T-helper 2 cell (primary cell): Measurements from ENCODE around the gene ZNHIT6.

Experiments
- DNase-seq, 5 experiments: peaks; one replicate each; pipeline versions ENCODE4 v3.0.0 to v3.0.0-alpha.2; 2012 to 2022
- total RNA-seq, 2 donors: gene quantifications; one replicate each; lab custom pipeline; 2026; lab: John Stamatoyannopoulos, UW

The ZNHIT6 gene, protein sequence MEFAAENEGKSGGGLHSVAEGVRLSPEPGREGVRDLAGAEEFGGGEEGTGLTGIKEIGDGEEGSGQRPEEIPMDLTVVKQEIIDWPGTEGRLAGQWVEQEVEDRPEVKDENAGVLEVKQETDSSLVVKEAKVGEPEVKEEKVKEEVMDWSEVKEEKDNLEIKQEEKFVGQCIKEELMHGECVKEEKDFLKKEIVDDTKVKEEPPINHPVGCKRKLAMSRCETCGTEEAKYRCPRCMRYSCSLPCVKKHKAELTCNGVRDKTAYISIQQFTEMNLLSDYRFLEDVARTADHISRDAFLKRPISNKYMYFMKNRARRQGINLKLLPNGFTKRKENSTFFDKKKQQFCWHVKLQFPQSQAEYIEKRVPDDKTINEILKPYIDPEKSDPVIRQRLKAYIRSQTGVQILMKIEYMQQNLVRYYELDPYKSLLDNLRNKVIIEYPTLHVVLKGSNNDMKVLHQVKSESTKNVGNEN
- 11.8 to 26.7 reads per million in 2 donors for total RNA-seq

DNA sequence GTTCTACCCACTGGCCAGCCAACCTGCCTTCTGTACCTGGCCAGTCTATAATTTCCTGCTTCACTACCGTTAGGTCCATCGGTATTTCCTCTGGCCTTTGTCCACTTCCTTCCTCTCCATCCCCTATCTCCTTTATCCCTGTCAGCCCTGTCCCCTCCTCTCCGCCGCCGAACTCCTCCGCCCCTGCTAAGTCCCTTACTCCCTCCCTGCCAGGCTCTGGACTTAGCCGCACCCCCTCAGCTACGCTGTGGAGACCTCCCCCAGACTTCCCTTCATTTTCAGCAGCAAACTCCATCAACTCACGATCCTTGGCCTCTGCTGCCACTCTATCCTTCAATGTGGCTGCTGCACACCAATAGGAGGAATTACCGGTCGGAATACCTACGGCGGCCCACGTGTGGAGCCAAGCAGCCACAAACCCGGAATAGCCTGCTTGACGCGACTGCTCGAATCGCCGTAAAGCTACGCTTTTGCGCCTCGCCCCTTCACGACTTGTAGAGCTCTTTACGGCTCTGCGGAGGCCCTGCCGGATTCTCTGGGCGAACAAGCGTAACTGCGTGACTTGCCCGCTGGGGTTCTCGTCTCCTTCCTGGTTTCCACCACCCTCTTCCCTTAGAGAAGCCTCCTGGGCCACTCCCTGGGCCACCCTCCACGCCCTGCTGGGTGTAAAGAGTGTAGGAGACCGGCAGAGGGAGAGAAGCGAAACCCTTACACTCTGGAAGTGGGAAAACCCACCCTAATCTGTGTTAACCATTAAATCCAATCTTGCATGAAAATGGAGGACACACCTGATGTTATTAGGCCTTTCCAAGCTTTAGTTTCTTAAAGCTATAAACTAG is at the start of gene ZNHIT6:
Gene ZNHIT6, minus strand, starts transcription at position 444 of the 839 bp plus-strand sequence. Its CDS starts 149 bp downstream, at position 295.
- peak; percentile 63 to 97 (median 83) for DNase-seq

DNA sequence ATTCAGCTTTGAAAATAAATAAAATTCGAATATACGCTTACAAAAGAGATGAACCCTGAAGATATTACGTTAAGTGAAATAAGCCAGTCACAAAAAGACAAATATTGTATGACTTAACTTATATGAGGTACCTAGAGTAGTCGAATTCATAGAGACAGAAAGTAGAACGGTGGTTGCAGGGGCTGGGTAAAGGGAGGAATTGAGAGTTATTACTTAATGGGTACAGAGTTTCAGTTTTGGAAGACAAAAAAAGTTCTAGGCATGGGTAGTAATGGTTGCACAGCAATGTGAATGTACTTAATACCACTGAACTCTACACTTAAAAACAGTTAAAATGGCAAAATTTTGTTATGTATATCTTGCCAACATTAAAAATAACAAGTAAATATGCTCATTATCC is 48.6 kb upstream of the ZNHIT6 start:
- DNase-seq, result no peak

DNA sequence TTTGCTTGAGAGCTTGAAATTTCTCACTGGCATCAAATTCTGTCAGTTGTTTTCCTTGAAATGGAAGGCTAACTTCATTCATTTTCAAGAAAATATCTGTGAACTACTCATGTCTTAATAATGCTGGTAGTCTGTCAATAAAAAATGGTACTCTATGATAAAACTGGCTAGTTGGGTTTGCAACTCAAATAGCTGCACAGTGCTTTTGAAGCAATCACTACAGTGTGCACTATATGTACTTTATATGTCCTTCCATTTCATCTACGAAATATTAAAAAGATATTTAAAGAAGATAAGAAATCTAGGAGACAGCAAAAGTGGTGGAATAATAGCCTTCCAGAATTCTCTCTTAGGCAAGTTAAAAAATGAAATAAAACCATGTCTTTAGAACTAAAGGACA is 39.9 kb upstream of the ZNHIT6 start:
- no peak for DNase-seq

GRCh38 chr1:85746777-85747176 is 38.5 kb upstream of the ZNHIT6 start:
- DNase-seq, result no peak

DNA sequence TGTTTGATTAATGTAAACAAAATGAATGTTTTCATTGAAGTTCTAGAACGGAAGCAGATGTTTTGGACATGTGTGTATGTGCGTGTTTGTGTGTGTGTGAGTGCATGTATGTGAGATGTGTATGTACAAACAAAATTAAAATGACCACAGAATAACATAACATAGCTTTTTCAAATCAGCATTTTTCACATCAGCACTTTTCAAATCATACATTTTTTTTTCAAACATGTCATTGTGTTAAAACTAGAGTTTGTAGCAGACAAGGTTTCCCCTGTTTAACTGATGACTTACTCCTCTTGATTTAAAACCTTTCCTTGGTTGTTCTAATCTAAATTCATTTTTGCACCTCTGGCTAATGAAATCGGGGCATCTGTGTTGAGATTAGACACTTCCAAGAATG is 35.6 kb upstream of the ZNHIT6 start:
- DNase-seq, result no peak

DNA sequence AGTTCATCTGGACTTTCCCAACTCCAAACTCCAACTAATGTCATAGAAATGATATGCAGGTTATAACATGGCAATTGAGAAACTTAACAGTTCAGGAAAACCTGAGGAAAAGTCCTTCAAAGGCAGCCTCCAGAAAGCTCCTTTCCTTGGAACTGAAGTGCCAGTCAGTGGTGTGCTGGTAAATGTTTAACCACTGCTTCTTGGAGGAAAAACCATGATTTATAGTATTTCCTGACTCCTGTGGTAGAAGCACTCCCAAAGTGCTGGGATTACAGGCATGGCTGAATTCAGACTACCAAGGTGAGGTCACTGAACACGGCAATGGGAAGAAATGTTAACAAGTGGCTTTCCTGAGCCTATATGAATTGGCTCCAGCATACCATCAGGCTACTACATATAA is 26.7 kb upstream of the ZNHIT6 start:
- DNase-seq, result no peak

DNA sequence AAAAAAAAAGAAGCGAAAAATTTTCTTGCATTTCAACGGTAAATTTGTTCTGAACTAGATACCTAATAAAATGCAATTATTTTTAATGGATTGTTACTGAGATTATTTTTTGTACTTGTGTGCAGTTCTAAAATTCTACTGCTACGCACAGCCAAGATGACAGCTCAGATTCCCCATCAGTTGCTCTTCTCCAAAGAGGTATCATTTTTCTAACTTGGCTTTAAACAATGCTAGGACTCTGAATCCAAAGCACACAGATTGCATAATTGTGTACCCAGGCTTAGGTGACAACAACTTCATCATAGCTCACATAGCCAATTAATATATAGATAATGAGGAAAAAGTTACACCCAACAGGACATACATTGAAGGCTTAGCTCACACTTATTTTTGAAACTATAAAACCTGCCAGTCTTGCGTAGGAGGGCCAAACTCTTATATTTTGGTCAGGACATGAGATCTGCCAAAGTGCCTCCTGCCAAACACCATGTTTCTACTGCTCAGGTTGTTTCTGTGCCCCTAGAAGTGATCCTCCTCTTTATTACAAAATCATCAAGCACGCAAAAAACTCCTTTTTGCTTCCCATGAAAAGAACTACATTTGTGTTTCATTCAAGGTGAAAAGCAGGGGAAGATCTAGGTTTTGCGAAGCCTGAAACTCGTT is 10.6 kb upstream of the ZNHIT6 start:
- no peak for DNase-seq

- peak in 1 of 5 experiments; percentile 61 for DNase-seq
Measured at GRCh38 chr1:85714418-85715114, 6.3 kb upstream of the ZNHIT6 start.

GRCh38 chr1:85708829-85709227 is 595 bp upstream of the ZNHIT6 start:
- no peak for DNase-seq

DNA sequence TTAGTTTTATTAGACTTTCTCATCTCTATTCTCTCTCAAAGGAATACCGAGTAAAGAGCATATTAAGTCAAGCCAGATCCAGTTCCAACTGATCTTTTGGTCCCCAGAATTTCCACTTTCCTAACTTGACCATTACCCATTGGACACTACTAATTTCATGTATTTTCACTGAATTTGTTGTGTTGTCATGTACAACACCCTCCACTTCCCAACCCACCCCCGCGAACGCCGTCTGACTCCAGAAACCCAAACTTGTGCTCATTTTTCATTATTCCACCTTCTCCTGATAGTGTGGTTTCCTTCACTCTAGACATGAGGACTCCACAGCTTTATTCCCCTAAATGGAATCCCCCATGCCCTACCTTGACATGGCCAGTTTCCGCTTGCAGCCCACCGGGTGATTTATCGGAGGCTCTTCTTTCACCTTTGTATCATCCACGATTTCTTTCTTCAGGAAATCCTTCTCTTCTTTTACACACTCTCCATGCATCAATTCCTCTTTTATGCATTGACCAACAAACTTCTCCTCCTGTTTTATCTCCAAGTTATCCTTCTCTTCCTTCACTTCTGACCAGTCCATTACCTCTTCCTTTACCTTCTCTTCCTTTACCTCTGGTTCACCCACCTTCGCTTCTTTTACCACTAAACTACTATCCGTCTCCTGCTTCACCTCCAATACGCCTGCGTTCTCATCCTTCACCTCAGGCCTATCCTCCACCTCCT is 805 bp downstream of the ZNHIT6 start:
- DNase-seq, result no peak

- peak in 1 of 5 experiments; percentile 5 for DNase-seq
Measured at GRCh38 chr1:85705940-85706339, 2.3 kb downstream of the ZNHIT6 start.

DNA sequence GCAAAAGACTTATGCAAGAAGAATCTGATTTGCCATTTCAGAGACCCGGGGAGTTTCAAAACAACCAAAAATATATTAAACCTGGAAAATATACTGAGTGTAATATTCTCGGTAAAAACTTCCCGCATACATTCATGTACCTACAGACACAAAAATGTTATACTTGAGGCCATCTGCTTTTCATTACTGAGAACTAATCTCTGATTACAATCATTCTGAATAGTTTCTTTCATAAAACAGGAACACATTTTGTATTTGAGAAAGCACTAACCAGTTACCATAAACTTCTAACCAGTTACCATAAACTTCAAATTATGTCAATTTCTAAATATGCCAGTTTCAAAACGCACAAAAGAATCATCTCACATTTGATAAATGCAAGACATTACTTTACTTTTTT is 7.8 kb downstream of the ZNHIT6 start:
- DNase-seq, result no peak

DNA sequence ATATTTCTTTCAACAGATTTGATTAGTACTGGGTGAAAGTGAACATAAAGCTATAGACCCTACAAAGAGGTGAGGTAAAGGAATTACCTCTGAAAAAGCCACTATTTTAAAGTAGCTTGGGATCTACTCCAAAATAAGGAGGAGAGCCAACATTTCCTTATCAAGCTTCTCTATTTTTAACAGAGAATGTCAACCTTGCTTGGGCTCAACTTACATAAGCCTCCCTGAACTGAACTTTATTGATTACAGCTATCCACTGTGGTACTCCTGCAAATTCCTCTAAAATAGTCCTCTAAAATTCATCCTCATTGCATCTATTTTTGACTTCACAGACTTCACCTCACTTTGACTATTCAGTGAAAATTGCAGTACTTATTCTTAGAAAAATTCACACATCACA is 10.3 kb downstream of the ZNHIT6 start:
- no peak for DNase-seq

- DNase-seq, result peak in 1 of 5 experiments; percentile 16
Measured at GRCh38 chr1:85692730-85693314, 15.4 kb downstream of the ZNHIT6 start.

- DNase-seq, result no peak
Measured at GRCh38 chr1:85689775-85690404, 18.3 kb downstream of the ZNHIT6 start.

DNA sequence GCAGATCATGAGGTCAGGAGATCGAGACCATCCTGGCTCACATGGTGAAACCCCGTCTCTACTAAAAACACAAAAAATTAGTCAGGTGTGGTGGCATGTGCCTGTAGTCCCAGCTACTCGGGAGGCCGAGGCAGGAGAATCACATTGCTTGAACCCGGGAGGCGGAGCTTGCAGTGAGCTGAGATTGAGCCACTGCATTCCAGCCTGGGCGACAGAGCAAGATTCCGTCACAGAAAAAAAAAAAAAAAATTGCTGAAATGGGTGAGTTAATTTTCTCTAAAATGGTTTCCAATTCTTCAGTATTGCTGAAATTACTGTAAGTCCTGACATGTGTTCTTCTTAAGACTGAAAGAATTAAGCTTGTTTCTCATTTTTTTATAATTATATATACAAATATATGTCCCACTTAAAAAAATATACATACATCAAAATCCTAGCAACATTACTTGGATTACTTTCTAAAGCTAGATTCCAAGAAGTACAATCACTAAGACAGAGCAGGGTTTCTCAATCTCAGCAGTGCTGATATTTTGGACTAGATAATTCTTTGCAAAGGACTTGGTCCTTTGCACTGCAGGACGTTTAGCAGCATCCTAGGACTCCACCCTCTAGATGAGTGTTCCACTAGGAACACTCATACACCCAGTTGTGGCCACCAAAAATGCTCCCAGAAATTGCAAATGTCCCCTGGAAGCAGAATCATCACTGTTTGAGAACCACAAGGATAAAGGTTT is 24.8 kb downstream of the ZNHIT6 start:
- no peak for DNase-seq

GRCh38 chr1:85681087-85681486 is 27.1 kb downstream of the ZNHIT6 start:
- DNase-seq, result no peak

DNA sequence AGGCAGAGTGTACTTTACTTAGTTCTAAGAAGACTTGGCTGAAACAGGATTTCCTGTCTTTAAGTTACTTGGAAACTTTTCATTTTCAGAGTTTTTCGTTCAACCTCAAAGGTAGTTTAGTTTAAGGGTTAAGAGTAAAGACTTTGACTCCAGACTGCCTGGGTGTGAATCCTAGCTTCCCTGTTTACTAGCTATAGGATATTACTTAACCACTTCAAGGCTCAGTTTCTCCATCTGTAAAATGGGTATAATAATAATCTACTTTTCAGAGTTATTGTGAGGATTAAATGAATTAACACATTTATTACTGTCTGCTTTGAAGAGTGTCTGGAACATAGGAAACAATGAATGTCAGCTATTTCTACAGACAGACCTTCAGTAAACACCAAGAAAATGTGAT is 30.0 kb downstream of the ZNHIT6 start:
- DNase-seq, result no peak

GRCh38 chr1:85677656-85678055 is 30.6 kb downstream of the ZNHIT6 start:
- no peak for DNase-seq

DNA sequence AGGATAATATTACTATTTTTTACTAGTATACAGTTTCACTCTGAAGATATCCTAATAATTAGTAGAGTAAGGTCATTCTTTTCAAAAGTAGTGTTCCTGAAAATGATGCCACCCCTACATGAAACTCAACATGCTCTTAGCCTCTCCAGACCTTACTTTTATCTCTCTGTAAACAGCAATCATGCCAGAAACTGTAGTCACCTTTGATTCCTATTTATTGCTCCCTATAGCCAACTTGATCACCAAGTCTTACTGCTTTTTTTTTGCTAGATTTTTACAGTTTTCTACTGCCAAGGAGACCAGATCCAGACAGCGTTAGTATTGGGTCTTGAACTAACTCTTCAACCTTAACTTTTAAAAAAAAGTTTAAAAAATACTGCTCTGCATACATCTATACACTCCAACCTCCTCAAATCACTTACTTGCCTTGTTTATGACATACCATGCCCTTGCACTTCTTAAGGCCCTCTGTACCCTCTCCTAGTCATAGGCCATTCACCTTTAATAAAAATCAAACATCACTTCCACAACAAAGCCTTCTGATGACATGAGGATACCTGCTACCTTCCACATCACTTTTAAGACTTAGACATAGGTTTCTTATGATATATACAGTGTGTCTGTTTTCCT is 36.1 kb downstream of the ZNHIT6 start:
- DNase-seq, result no peak
